ENCODE results near the gene SGPL1.

- TF ChIP-seq POLR2A (IDR thresholded peaks at IDR 0.05; ENCODE audit: low read depth, low read length) (no peak), TAF1 (IDR thresholded peaks at IDR 0.05; ENCODE audit: low read depth, low read length) (no peak), POLR2AphosphoS5 (IDR thresholded peaks at IDR 0.05; ENCODE audit: low read depth, low read length) (no peak)
Measured at GRCh38 chr10:70770001-70770400, 45.7 kb upstream of the SGPL1 start.

Data from GM12891 (cell line).